Umbilical cord (tissue), 2 donors: Measurements from ENCODE around the gene CORT. TPM values are rescaled to one million over a fixed set of nuclear protein-coding genes. Genes with fewer than 3 reads are reported as not detected.
"Not testable (repeated sequence)": the region's sequence is repeated elsewhere in the genome, so short reads cannot be mapped to it uniquely, and the experiment has no call there.

Experiments
- DNase-seq: peaks from one replicate; pipeline ENCODE4 v3.0.0-alpha.2; 2015; ENCODE audit warnings: low spot score
- total RNA-seq: library from RNA; depleted of rRNA; stranded (reverse); fragments of >200 nt; gene quantifications from one replicate; pipeline ENCODE4 v1.2.3, GENCODE V29; 2014; ENCODE audit warnings: low replicate concordance; ENCODE audit not compliant: insufficient read depth

CORT gene
- total RNA-seq, 1 donor from 2014 or later = not detected

DNA sequence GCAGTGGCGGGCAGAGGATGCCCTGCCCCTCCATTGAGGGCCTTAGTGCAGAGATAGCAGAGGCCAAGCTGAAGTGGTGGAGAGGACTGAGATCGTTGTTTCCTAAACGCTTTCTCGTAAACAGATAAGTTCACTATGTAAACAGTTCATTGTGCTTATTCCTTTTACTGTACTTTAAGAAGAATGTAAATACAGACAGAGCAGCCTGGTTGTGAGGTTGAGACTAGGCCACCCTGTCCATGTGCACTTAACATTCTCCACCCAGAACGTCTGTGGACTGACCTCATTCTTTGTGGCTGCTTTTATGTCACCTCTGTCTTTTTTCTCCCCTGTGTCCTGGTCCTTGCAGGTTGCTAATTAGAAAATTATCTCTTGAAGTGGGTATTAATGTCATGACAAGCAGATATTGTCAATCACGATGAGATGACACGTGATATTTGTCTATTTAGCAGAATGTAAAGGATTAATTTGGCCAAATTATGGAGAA lies 11.1 kb upstream of the CORT start:
- no peak for DNase-seq

GRCh38 chr1:10440305-10440704 lies 9.5 kb upstream of the CORT start:
- DNase-seq = no peak

DNA sequence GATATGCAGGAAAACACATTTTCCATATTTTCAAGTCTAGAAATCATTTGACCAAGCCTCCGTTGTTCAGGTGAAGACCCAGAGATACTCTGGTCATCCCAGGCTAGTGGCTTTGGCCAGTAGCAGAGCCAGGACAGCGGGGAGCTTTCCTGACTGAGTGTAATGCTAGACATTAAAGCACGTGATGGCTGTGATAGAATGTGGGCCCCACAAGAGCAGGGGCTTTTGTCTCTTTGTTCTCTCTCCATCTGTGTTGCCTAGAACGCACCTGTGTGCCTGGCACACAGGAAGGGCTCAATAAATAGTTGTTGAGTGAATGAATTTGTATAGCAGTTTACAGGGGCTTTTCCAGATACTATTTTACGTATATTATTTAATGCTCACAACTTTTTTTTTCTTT lies 9.0 kb upstream of the CORT start:
- DNase-seq = no peak

- DNase-seq = no peak
Measured at GRCh38 chr1:10444248-10444647, 5.6 kb upstream of the CORT start.

GRCh38 chr1:10444795-10445397 lies 4.9 kb upstream of the CORT start:
- no peak for DNase-seq

GRCh38 chr1:10446790-10447422 lies 2.9 kb upstream of the CORT start:
- no peak for DNase-seq

GRCh38 chr1:10450156-10450814 lies 454 bp downstream of the CORT start:
- DNase-seq = no peak

- no peak for DNase-seq
Measured at GRCh38 chr1:10450836-10451235, 1.0 kb downstream of the CORT start.

- DNase-seq = peak; percentile 77
Measured at GRCh38 chr1:10451287-10451686, 1.5 kb downstream of the CORT start.

DNA sequence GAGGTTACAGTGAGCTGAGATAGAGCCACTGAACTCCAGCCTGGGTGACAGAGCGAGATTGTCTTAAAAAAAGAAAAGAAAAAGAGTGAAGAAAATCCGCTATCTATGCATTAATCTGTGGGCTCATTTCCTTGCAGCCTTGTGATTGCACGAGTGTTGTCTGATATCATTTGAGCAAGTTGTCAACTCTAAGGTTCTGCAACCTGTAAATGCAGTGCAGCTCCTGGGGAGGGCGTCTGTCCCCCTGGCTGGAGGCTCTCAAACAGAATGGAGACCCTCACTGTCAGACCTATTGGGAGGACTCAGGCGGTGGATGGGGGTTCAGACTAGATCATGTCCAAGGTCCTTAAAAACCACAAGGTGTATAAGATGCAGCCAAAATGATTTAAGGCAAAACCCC lies 6.2 kb downstream of the CORT start:
- DNase-seq = no peak

DNA sequence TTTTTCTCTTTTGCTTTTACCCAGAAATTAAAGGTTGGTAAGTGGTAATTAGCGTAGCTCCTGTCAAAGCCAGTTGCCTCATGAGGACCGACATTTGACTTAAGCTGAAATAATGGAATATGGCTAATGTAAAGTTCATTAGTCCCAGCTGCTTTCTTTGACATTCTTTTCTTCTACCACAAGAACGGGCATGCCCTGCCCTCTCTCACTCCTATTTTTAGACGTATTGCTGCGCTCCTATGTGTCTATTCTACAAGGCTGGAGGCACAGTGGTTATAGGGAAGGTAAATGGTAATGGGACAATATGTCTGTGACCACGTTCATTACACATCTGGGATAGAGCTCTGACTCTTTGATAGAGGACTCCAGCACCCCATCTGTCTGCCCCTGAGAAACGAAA lies 6.8 kb downstream of the CORT start:
- peak; percentile 38 for DNase-seq

DNA sequence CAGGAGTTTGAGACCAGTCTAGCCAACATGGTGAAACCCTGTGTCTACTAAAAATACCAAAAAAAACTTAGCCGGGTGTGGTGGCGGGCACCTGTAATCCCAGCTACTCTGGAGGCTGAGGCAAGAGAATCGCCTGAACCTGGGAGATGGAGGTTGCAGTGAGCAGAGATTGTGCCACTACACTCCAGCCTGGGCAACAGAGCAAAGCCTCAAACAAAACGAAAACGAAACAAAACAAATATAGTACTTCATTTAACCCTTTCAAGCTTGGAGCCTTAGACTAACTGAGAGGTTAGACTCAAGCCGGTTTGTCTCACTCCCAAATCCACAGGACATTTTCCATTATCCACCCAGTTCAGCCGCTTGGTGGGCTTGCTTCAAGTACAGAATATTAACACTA lies 7.6 kb downstream of the CORT start:
- DNase-seq = not testable (repeated sequence)

- DNase-seq = peak; percentile 76
Measured at GRCh38 chr1:10457875-10458274, 8.0 kb downstream of the CORT start.

- DNase-seq = peak; percentile 59
Measured at GRCh38 chr1:10459184-10459583, 9.4 kb downstream of the CORT start.

- no peak for DNase-seq
Measured at GRCh38 chr1:10467078-10467477, 17.2 kb downstream of the CORT start.

DNA sequence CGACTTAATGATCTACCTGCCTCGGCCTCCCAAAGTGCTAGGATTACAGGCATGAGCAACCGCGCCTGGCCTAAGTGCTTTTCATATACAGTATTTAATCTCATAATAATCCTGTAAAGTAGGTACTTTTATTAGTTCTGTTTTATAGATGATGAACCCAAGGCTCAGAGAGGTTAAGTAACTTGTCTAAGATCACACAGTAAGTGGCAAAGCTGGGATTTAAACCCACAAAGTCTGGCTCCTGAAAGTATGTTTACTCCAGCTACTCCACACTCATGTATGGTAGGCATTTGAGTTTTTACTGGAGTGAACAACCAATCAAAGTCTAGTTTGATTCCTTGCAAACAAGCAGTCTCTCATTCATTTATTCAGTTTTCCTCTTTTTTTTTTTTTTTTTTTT lies 20.2 kb downstream of the CORT start:
- DNase-seq = no peak

DNA sequence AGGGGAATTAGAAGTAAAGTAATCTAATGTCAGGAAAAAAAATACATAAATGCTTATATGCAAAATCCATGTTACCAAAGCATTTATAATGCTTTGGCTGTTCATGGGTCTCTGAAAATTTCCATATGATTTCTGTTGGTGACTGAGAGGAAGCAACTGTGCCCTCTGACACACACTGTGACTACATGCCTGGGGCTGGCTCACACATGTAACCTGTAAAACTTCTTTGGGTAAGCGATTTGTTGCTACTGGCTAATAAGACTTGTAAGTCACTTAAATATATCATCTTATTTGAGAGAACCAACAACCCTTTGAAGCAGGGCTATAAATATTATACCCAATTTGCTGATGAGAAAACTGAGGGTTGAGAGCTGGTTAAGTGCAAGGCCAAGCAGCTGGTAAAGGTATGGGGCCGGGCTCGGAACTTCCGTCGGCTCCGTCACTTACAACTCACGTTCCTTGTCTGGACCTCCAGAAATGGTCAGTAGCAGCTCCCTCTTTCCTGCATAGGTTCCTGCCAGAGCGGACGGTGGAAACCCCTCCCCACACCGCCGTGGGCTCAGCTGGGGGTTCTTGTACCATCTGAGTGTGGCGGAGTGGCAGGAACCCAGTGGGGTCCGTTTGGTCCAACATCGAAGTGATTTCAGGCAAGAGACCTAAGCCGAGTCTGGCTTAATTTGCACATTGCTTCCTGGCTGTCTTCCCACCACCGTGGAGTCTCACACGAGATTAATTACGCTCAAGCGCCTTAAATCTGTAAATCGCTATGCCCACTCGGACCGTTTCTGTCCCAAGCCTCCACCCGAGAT lies 21.8 kb downstream of the CORT start:
- no peak for DNase-seq

GRCh38 chr1:10472220-10473144 lies 22.7 kb downstream of the CORT start, which contains the start of gene DFFA:
TSS of gene DFFA (minus strand) at chr1:10472529. CDS start at chr1:10472458, 71 bp downstream.
- peak; percentile 99 for DNase-seq

DNA sequence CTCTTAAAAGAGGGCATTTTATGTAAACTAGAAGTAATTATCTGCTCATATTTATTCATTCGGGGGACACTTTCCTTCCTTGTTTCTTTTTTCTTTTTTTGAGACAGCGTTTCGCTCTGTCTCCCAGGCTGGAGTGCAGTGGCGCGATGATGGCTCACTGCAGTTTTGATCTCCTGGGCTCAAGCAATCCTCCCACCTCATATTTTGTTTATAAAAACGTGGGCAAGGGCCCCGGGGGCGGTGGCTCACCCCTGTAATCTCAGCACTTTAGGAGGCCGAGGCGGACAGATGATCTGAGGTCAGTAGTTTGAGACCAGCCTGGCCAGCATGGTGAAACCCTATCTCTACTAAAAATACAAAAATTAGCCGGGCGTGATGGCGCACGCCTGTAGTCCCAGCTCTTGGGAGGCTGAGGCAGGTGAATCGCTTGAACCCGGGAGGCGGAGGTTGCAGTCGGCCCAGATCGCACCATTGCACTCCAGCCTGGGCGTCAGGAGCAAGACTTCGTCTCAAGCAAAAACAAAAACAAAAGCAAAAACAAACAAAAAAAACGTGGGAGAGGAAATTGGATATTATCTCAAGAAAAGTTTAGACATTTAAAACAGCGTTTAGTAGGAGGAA lies 23.4 kb downstream of the CORT start:
- DNase-seq = no peak

DNA sequence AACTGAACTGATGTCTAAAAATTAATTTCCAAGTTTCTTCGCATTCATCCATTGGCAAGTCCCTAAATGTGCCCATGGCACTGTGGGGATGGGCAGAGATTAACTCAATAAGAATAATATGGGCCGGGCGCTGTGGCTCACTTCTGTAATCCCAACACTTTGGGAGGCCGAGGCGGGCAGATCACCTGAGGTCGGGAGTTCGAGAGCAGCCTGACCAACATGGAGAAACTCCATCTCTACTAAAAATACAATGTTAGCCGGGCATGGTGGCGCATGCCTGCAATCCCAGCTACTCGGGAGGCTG lies 24.4 kb downstream of the CORT start:
- DNase-seq = not testable (repeated sequence)
